Cerebellar nuclear complex (tissue), 1 donor: ENCODE data around the gene SYT11.
"Not testable (repeated sequence)": the region's sequence is repeated elsewhere in the genome, so short reads cannot be mapped to it uniquely, and the experiment has no call there.

Source experiments
- DNase-seq, 2 experiments: peaks; one replicate each; lab custom pipeline; 2025; lab: John Stamatoyannopoulos, UW

SYT11 gene

GRCh38 chr1:155860970-155861510 is 1.7 kb downstream of the SYT11 start:
- DNase-seq: no peak

GRCh38 chr1:155861896-155862295 is 2.5 kb downstream of the SYT11 start:
- no peak for DNase-seq

DNA sequence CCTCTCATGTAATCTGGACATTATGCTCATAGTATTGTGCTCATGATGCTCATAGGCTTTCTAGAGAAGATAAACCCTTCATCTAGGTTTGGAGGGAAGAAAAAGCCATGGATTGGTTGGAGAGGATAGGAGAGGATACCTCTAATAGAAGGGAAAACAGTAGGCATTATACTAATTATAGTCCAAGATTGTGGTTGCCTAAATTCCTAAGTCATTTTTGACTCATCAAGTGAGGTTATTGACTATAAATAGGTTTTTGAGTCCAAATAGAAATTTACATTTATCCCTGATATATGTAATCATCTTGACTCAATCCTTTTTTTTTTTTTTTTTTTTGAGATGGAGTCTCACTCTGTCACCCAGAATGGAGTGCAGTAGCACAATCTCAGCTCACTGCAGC is 5.0 kb downstream of the SYT11 start:
- no peak for DNase-seq

DNA sequence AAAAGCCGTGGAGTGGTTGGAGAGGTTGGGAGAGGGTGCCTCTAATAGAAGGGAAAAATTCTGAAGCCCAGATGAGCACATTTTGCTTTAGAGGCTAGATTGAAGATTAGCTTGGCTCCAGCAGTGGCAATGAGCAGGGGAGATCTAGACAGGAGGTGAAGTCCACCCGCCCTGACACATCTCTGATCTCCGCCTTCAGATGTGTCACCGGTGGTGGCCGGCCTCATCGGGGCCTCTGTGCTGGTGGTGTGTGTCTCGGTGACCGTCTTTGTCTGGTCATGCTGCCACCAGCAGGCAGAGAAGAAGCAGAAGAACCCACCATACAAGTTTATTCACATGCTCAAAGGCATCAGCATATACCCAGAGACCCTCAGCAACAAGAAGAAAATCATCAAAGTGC is 8.4 kb downstream of the SYT11 start:
- DNase-seq: no peak

DNA sequence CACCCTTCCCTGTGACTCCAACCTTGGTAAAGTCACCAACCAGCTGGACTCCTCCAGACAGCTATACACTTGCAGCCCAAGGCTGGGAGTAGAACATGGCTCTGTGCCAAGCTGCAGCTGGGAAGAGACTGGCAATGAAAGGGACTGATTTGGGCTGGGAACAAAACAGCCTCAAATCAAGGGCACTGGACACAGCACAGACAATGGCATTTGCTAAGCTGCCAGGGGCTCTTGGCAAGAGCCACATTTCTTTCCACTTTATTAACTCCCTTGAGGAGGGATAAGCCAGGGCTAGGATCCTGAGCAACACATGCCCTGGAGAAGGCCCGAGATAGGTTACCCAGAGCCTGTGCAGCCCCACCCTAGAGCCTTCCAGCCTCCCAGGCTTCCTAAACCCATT is 12.0 kb downstream of the SYT11 start:
- DNase-seq: peak; percentile 57 to 78

GRCh38 chr1:155872527-155872926 is 13.2 kb downstream of the SYT11 start:
- DNase-seq: peak in 1 of 2 experiments; percentile 3

DNA sequence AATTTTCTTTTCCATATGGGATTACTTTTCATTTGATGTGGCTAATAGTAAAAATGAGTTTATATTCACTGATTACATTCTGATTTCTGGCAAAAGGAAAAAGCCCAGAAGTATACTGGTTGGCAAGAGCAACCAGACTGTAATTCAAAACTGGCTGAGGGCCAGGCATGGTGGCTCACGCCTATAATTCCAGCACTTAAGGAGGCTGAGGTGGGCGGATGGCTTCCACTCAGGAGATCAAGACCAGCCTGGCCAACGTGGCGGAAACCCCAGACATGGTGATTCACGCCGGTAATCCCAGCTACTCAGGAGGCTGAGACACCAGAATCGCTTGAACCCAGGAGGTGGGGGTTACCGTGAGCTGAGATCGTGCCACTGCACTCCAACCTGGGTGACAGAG is 14.5 kb downstream of the SYT11 start:
- DNase-seq: no peak

DNA sequence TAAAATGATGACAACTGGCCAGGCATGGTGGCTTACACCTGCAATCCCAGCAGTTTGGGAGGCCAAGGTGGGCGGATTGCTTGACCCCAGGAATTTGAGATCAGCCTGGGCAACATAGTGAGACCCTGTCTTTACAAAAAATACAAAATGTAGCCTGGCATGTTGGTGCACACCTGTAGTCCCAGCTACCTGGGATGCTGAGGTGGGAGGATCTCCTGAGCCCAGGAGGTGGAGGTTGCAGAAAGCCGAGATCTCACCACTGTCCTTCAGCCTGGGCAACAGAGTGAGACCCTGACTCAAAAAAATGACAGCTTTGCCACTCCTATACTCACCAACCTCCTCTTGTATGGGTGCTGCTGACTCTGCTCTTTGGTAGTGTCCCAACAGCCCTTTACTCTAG is 18.6 kb downstream of the SYT11 start:
- no peak for DNase-seq

DNA sequence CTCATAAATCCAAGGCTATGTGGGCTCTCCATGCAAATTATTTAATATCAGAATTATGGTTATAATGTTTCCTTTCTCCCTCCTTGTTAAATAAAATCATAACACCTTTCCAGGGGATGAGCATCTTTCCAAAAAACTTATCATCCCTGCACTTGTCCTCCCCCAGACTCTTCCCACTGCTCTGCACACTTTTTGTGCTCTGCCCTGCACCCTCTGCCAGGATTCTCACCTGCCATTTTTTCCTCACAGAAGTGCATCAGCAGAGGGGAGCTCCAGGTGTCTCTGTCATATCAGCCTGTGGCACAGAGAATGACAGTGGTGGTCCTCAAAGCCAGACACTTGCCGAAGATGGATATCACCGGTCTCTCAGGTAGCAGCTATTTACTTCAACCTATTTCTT is 20.9 kb downstream of the SYT11 start:
- DNase-seq: no peak

DNA sequence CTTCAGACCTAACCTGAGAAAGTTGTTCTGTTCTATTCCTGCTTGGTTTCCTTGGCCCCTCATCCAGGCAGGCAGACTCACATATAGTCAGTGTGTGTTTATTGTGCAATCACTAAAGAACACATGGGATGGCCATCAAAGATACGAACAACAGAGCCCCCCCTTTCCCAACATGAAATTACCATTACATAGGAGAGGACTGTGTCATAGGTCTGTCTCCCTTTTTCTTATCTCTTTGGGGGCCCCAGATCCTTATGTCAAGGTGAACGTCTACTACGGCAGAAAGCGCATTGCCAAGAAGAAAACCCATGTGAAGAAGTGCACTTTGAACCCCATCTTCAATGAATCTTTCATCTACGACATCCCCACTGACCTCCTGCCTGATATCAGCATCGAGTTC is 21.6 kb downstream of the SYT11 start:
- DNase-seq: no peak

DNA sequence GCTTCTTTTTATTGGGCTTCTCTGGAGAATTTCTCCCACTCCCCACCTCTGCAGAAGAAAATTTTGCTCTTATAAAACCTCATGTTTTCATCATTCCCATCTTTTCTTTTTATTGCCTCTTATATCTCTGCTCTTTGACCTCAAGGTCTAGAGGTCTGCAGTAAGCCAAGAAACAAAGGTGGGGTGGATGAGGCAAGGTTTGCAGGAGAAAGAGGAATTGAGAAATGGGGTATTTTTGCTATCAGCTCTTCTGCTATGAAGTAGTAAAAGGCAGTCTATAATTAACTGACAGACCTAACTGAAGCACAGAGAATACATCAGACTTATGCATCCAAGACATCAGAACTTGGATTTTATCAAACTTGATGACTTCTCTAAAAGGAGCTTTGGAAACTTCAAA is 22.9 kb downstream of the SYT11 start:
- no peak for DNase-seq

DNA sequence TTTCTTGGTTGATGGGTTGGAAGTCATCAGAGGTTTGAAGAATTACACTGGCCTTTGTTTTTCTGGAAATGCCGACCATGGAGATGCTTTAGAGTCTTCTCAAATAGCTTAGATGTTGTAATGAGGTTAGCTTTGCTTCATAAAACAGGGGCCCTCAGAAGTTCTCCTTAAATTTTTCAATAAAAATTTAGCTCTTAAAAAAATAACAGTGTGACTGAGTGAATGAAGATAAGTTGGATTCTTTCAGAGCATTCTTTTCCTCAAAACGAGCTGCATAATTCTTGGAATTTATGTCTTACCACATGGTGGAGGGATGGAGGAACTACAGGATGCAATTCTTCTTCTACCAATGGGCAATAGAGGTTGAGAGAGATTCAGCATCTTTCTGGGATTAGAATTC is 23.4 kb downstream of the SYT11 start:
- no peak for DNase-seq

- no peak for DNase-seq
These were observed 24.9 kb downstream of the SYT11 start for GRCh38 chr1:155884031-155884960.

DNA sequence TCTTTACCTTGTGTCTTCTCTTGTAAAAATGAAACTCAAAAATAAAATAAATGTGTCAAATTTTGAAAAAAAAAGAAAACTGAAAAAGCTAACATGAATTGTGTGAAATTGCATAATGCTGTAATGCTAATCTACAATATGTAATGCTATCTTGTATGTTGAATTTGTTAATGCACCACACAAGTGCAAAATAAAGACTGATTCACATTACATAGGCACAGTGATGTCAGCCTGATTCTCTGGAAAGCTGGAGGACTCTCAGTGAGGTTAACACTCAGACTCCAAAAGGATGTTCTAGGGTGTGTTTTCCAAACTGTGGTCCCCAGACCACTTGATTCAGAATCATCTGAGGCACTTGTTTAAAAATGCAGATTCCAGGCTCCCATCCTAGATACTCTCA is 25.6 kb downstream of the SYT11 start:
- DNase-seq: no peak

DNA sequence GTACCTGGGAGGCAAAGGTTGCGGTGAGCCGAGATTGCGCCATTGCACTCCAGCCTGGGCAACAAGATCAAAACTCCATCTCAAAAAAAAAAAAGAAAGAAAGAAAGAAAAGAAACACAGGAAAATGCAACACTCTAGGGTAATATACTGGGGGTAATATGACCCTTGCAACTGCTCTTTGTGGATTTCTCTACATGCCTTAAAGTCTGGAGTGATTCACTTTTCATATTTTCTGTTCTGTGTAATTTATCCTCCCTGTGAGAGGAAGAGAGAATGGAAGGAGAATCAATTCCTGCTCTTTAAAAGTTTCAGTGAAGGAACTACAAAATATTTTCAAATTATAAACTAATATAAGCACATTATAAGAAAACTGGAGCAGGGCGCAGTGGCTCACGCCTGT is 29.1 kb downstream of the SYT11 start:
- DNase-seq: no peak

DNA sequence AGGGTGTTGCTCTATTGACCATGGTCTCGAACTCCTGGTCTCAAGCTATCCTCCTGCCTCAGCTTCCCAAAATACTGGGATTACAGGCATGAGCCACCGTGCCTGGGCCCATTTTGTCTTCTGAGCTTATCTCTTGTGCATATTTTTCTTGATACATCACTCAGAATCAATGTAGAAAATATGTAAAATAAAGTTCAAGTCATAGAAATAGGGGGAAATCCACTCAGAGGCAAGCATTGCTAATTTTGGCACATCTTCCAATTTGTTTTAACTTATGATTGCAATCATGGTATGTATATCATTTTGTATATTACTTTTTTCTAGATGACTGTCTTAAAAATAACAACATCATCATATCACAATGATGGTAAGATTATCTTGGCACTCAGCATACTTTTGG is 30.2 kb downstream of the SYT11 start:
- no peak for DNase-seq

DNA sequence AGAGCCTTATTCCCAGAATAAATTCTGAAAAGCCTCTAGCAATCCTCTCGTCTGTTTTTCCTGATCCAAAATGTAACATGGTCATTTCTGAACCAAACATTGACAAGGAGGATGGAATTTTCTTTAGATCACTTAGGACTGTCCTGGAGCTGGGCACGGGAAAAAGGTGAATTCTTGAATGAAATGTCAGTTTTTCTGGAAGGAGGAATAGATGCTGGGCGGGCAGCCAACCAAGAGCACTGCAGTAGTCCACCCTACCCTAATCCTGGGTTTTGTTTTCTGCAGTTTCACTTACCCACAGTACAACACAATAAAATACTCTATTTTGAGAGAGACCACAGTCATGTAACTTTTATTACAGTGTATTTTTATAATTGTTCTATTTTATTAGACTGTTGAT is 30.9 kb downstream of the SYT11 start:
- DNase-seq: no peak

- no peak for DNase-seq
These were observed 33.4 kb downstream of the SYT11 start for GRCh38 chr1:155892796-155893195.

DNA sequence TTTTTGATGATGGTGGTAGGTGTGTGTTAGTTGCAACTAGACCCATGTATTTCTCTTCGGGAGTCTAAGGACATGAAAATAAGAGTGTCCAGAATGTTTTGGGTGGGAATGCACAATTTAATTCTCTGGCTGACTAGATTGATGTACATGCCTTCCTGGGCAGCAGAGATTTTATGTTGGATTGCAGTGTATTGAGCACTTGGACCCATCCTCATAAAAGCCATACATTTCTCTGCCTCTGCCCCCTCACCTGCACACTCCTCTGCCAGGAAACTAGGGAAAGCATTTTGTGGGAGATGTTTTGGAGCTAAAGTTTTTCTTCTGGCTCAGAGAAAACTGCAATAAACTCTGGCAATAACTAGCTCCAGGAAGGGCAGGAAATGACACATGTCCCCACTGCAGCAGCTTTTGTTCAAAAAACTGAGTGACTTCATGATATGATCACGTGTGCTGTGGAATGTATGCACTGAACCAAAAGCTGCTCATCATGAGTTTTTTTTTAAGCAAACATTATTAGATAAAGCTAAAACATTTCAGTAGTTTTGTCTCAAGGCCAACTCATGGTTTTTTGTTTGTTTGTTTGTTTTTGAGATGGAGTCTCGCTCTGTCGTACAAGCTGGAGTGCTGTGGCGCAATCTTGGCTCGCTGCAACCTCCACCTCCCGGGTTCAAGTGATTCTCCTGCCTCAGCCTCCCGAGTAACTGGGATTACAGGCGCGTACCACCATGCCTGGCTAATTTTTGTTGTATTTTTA is 34.2 kb downstream of the SYT11 start:
- DNase-seq: no peak

DNA sequence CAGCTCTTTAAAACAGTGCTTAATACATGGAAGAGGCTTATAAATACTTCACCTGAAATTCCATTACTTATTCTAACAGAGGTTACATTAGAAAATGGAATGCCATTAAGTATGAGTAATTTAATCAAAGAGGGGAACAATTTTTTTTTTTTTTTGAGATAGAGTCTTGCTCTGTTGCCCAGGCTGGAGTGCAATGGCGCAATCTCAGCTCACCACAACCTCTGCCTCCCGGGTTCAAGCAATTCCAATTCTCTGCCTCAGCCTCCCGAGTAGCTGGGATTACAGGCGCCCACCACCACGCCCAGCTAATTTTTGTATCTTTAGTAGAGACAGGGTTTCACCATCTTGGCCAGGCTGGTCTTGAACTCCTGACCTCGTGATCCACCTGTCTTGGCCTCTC is 36.2 kb downstream of the SYT11 start:
- not testable (repeated sequence) for DNase-seq

- DNase-seq: not testable (repeated sequence)
These were observed 37.1 kb downstream of the SYT11 start for GRCh38 chr1:155896476-155896875.

GRCh38 chr1:155897746-155898145 is 38.4 kb downstream of the SYT11 start:
- DNase-seq: no peak

DNA sequence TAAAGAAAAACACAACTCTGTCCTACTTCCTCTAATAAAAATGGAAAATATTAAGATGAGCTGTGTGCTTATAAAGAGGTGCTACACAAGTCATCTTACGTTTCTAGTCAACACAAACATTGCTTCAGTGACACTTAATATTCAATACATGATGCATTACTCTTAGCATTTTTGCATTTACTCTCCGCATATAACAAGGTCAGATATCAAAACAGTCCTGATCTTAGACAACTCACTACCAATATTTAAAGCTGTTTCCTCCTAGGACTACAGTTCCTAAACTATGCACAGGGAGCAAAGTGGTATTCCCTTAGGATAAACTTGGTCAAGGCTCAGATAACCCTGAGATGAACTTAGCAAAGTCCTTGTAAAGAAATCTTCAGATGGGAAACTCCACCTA is 39.5 kb downstream of the SYT11 start:
- no peak for DNase-seq
